GM18868 (cell line): ENCODE results near the gene COPE.

Source experiments
- ATAC-seq: cut with Tn5 transposase; IDR thresholded peaks from one replicate; pipeline ENCODE4 v1.9.1; 2021; ENCODE audit warnings: mild to moderate bottlenecking, moderate library complexity; ENCODE audit not compliant: unreplicated experiment

Gene COPE

DNA sequence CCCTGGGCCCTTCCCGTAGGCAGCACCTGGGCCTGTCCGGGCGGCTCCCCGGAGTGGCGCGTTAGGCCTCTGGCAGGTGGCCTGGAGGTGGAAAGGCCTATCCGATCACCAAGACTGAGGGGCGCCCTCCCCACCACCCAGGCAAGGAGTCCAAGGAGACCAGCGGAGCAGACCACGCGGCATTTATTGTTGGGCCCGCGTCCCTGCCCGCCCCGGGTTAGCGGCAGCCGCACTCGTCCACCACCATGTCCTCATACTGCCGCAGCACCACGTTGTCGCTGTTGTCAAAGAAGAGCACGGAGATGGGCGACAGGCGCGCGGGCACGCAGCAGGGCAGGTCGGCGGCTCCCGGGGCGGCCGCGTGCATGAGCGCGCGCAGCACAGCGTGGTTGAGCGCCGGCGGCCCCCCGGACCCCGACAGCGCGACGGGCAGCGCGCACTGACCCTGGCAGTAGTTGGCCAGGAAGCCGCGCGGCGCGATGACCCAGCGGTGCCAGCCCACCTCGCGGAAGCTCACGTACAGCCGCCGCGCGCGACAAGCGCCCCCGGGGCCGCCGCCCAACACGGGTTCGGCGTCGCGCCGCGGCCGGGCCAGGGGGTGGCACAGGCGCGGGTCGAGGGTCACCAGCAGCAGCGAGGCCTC is 50.7 kb downstream of the COPE start:
- no peak for ATAC-seq

GRCh38 chr19:18867751-18868150 is 51.4 kb downstream of the COPE start:
- no peak for ATAC-seq

- no peak for ATAC-seq
These were observed 52.0 kb downstream of the COPE start for GRCh38 chr19:18867199-18867598.

GRCh38 chr19:18866800-18867123 is 52.4 kb downstream of the COPE start:
- no peak for ATAC-seq

DNA sequence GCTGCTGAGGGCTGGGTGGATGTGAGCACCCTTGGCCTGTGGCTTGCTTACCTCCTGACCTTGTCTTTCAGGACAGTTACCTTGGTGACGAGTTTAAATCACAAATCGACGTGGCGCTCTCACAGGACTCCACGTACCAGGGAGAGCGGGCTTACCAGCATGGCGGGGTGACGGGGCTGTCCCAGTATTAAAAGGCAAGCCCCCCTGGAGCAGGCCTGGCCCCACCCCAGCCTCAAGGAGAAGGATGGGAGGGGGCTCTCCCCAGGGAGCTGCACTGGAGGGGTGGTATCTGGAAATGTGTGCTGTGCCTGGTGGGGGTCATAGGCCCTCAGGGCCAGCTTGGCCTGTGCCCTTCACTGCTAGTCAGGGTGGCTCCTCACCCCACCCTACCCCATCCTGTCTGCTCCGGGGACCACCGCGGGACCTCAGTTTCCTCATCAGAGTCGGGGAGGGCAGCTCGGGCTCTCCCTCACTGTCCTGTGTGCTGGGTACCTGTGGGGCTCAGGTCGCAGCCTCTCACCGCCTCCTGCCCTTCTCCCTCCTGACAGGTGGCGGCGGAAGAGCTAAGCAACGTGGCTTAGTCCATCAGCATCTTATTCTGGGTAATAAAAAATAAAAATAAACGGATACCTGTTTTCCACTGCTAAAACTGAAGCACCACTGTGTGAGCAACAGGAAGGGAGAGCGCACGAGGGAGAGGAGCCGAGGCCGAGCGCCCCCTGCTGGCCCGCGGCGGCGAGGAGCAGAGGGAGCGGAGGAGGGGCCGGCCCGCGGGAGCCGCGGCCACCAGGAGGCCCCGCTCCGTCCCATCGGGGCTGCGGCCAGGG is 53.0 kb downstream of the COPE start:
- ATAC-seq, result no peak

DNA sequence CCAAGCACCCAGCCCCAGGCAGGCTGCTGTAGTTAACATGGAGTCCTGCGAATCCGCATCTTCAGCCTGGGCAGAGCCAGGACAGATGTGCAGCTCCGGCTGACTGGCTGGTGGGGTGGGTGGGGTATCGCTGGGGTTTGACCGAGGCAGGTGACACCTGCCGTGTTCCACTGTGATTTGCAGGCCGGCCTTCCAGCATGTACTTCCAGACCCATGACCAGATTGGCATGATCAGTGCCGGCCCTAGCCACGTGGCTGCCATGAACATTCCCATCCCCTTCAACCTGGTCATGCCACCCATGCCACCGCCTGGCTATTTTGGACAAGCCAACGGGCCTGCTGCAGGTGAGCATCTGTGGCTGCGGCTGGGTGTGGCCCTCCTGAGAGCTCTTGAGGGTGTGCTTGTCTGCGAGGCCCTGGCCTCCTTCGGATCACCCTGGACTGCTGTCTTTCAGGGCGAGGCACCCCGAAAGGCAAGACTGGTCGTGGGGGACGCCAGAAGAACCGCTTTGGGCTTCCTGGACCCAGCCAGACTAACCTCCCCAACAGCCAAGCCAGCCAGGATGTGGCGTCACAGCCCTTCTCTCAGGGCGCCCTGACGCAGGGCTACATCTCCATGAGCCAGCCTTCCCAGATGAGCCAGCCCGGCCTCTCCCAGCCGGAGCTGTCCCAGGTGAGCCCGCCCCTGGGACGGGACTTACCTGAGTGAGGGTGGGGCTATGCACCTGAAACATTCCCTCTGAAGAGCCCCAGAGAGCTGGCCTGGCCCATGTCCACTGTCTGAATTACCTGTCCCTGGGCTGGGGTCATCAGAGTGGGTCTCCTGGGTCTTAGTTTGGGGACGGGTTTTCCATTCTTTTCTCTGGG is 53.8 kb downstream of the COPE start:
- no peak for ATAC-seq

- ATAC-seq, result no peak
These were observed 55.3 kb downstream of the COPE start for GRCh38 chr19:18863843-18864362.

DNA sequence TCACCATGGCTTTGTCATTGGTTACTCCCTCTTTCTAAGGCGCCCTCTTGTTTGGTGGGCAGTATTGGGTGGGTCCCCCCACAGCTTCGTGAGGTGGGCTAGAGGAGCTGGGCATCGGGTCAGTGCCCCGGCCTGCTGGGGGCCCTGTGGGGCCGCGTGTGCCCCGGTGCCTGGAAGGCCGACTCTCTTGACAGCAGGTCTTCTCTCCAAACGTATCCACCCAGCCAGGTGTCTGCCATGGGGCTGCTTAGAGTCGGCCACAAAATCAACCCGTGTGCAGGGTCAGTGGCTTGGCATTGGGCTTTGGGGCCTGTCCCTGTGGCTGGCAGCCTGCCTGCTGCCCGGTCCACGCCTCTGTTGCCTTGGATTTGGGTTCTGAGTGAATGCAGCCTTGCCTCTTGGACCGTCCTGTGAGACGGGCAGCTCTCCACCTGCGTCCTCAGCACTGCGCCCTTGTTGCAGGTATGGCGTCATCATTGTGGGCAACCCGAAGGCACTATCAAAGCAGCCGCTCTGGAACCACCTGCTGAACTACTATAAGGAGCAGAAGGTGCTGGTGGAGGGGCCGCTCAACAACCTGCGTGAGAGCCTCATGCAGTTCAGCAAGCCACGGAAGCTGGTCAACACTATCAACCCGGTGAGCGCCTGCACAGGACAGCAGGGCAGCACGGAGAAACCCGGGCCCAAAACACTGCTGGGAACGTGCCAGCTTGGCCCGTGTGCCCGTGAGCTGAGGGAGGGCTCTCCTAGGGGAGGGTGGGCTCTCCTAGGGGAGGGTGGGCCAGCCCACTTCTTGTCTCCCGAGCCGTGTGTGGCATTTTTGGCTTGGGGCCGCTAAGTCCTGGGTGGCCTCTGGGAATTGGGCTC is 56.0 kb downstream of the COPE start:
- no peak for ATAC-seq

GRCh38 chr19:18861917-18862316 is 57.3 kb downstream of the COPE start:
- no peak for ATAC-seq

DNA sequence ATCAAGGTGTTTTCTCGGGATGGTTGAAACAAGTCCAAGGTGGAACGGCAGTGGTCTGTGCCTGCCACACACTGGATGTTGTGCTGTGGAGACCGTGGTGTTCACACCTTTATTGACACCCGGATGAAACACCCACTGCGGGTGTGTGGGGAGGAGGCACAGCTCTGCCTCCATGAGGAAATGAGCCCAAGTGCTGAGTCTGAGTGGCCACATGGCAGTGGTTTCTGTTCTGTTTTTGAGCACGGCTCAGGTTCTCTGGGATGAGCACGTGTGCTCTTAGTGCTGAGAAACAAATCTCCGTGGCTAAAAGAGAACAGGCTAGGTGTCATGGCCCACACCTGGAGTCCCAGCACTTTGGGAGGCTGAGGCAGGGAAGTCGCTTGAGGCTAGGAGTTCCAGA is 58.0 kb downstream of the COPE start:
- no peak for ATAC-seq

GRCh38 chr19:18860725-18861124 is 58.5 kb downstream of the COPE start:
- ATAC-seq, result no peak

GRCh38 chr19:18860302-18860700 is 58.9 kb downstream of the COPE start:
- no peak for ATAC-seq

GRCh38 chr19:18859676-18860301 is 59.4 kb downstream of the COPE start:
- ATAC-seq, result no peak

- ATAC-seq, result no peak
These were observed 60.1 kb downstream of the COPE start for GRCh38 chr19:18858906-18859646.

GRCh38 chr19:18857223-18857622 is 62.0 kb downstream of the COPE start:
- ATAC-seq, result no peak

DNA sequence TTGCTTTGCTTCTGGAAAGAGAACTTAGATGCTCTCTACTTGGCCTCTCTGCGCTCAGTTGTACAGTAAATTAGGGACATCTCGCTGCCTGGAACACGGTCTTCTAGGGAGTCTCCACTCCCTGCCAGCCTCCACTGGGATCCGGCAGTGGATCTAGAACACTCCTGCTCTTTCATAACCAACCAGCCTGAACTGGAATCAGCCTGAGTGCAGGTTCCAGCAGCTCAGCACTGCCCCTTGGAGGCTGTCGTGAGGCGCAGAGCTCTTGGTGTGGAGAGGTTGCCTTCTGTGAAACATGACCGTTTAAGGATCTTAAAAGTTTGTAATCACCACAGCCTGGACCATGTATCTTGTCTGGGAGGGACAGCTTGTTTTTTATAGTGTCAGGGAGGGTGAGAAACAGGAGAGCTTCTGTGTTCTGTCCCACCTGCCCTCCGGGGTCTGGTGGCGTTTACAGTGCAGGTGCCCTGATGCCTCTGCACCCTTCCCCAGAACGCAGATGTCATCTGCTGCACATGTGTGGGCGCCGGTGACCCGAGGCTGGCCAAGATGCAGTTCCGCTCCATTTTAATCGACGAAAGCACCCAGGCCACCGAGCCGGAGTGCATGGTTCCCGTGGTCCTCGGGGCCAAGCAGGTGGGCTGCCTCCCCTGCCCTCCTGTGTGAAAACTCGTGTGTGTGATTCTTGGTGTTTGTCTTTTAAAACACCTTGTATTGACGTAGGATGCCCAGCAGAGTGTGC is 62.6 kb downstream of the COPE start:
- no peak for ATAC-seq

- ATAC-seq, result no peak
These were observed 63.4 kb downstream of the COPE start for GRCh38 chr19:18855647-18856384.

- no peak for ATAC-seq
These were observed 64.2 kb downstream of the COPE start for GRCh38 chr19:18854982-18855381.
